ENCODE results near the gene ATP2A3.
A peak's percentile ranks its signal among the peaks of the same experiment; 100 is the strongest.
"Not testable (repeated sequence)": the region's sequence is repeated elsewhere in the genome, so short reads cannot be mapped to it uniquely, and the experiment has no call there.

Gene ATP2A3

DNA sequence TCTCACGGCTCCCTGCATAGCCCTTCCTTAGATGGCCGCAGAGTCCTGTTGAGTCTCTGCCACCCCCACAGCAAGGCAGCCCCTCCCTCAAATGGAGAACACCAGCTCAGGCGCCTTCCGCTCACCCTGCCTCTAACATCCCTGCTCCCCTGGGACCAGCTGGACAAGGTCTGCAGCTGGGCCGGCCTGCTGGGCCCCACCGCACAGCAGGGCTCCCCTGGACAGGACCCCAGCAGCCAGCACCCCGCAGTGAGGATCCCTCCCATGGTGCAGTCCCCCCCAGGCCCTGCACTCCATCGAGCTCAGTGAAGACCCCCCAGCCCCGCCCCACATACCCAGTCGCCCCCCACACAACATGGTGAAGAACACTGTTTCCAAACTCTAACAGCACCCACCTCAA is 10.2 kb downstream of the ATP2A3 start:
- DNase-seq: no peak

DNA sequence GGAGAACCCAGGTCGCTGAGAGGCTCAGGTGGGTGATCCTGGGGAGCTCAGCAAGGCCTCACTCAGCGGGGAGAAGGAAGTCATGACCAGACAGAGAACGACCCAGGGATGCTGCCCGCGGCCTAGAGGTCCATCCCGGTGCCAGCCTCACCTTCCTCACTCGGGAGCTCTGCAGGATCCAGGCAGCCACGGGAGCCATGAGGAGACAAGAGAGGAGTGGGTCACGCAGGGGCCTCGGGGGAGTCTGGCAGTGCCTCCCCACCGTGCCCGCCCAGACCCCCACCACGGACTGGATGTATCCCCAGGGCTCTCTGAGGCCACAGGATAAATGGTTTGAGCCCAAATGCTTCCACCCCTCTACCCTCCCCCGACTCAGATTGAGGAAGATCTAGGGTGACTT is 10.7 kb downstream of the ATP2A3 start:
- no peak for DNase-seq

DNA sequence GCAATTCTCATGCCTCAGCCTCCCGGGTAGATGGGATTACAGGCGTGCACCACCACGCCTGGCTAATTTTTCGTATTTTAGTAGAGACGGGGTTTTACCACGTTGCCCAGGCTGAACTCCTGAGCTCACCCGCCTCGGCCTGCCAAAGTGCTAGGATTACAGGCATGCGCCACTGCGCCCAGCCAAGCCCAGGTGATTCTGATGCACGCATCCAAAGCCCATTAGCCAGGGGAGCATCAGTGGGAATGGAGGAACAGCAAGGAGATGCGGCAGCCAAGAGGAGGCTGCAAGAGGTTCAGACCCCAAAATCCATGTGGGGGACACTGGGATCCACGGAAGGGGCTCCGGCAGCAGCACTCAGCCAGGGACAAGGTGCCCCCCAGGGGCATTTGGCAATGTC is 12.1 kb downstream of the ATP2A3 start:
- no peak for DNase-seq

DNA sequence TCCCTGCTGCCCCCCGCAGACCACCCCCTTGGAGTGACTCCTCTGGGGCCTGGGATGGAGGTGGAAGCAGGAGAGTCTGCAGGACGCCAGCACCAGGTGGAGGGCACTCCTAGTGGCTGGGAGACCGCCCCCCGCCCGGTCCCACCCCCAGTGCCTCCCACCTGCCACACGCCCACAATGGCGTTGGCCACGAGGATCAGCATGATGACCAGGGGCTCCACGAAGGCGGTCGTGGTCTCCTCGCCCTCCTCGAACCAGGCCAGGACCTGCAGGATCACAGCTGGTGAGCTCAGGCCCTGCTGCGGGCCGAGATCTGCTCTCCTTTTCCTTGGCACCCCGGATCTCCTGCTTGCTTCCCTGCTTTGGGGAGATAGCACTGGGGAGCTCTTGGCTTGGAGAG is 12.8 kb downstream of the ATP2A3 start:
- no peak for DNase-seq

DNA sequence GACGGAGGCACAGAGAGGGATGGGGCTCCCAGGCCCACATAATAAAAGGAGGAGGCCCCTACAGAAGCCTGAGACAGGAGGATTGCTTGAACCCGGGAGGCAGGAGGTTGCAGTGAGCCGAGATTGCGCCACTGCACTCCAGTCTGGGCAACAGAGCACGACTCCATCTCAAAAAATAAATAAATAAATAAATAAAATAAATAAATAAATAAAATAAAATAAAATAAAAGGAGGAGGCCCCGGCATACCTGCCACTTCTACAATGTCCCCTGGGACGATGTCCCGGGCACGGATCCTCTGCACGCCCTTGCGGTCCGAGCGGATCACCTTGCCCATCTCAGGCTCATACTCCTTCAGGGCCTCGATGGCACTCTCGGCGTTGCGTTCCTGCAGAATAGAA is 13.2 kb downstream of the ATP2A3 start:
- no peak for DNase-seq

DNA sequence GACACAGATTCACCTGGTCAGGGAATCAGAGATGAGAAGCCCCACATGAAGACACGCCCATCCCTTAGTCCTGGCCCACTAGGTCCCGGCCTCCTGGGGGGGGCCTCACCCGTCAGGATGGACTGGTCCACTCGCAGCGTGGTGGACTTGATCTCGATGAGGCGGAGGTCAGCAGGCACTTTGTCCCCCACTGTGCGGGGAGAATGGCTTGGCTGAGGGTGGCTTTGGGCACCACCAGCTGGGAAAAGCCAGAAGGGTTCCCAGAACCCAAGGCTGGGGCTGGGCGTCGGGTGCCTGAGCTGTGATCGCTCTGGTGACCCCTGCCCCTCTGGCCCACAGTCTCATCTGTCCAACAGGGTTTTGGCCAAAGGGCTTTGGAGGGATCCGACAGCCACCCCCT is 13.7 kb downstream of the ATP2A3 start:
- no peak for DNase-seq

DNA sequence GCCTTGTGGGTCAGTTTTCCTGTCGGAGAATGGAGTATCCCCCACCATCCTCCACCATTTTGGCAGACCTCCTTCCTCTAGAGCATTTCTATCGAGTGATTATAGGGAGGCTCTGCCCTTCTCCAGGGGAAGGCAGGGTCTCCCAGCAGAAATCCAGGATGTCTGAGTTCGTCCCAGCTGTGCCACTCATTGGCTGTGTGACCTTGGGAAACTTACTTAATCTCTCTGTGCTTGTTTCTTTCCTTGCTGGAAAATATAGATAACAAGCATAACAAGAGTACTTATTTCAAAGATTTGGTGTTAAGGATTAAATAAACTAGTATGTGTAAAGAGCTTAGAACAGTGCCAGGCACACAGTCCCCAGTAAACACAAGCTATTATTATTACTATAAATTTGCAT is 14.8 kb downstream of the ATP2A3 start:
- no peak for DNase-seq

DNA sequence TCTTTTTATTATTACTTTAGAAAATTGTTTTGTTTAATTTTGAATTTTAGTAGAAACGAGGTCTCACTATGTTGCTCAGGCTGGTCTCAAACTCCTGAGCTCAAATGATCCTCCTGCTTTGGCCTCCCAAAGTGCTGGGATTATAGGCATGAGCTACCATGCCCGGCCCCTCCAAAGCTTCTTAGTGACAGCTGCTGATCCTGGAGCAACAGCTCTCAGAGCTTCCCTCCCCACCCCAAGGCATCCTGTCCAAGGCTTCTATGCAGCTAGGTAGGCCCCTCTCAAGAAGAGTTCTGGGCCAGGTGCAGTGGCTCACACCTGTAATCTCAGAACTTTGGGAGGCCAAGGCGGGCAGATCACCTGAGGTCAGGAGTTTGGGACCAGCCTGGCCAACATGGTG is 15.7 kb downstream of the ATP2A3 start:
- DNase-seq: not testable (repeated sequence)

DNA sequence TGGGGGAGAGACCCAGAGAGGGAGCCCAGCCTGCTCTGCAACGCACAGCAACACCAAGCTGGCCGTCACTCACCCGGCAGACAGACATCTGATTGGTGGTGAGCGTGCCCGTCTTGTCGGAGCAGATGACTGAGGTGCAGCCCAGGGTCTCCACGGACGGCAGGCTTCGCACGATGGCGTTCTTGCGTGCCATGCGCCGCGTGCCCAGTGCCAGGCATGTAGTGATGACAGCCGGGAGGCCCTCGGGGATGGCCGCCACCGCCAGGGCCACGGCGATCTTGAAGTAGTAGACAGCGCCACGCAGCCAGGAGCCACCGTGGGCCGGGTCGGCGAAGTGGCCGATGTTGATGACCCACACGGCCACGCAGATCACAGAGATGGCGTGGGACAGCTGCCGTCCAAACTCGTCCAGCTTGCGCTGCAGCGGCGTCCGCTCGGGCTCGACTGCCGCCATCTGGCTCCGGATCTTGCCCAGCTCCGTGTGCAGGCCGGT is 16.9 kb downstream of the ATP2A3 start:
- DNase-seq: no peak

DNA sequence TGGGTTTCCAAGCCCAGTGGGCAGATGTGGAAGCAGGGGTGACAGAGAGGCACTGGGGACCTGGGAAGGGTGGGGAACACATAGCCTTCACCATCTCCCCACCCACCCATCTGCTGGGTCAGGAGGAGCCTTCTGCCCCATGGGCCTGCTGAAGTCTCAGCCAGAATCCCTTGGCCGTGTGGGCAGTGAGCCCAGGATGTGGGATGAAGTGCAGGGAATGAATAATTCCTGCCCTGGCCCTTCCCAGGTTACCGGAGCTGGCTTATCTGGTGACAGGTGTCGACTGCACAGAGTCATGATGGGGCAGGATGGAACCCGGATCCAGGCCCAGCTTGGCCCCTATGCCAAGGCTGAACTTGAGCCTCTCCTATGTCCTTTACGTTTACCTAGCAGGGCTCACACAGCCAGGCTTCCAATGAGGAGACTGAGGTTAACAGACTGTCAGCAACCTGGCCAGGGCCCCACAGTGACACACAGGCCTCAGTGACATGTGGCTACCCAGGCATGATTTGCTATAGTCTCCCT is 17.5 kb downstream of the ATP2A3 start:
- DNase-seq: no peak

DNA sequence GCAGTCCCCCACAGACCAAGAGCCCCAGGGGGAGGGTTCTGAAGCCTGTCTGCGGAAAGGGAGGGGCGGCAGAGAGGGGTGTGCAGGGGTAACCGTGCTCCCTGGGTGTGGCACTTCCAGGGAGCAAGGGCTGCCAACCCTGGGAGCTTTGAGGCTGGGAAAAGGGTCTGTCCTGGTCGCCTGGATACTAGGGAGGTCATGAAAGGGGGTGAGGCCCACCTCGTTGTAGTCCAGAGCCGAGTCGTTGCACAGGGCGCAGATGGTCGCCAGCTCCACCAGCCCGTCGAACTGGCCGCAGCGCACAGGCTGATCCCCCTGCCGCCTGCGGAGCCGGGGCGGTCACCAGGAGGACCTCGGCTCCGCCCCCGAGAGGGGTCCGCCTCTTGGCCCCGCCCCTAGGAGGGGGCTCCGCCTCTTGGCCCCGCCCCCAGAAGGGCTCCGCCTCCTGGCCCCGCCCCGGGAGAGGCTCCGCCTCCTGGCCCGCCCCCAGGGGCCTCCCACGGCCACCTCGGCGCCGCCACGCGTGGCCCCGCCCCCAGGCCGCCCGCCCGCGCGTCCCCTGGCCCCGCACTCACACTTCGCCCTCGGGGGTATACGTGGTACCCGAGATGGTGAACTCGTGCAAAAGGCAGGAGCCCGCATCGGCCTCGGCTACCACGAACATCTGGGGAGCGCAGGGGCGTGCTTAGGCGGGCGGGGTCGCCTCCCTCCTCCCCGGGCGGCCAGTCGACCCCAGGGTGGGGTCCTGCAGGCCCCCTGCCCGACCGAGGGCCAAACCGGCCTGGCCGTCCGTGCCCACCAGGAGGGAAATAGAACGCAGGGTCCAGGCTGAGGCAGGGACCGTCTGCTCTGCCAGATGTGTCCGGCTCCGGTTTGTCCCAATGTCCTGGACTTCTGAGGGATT is 19.5 kb downstream of the ATP2A3 start:
- DNase-seq: no peak

DNA sequence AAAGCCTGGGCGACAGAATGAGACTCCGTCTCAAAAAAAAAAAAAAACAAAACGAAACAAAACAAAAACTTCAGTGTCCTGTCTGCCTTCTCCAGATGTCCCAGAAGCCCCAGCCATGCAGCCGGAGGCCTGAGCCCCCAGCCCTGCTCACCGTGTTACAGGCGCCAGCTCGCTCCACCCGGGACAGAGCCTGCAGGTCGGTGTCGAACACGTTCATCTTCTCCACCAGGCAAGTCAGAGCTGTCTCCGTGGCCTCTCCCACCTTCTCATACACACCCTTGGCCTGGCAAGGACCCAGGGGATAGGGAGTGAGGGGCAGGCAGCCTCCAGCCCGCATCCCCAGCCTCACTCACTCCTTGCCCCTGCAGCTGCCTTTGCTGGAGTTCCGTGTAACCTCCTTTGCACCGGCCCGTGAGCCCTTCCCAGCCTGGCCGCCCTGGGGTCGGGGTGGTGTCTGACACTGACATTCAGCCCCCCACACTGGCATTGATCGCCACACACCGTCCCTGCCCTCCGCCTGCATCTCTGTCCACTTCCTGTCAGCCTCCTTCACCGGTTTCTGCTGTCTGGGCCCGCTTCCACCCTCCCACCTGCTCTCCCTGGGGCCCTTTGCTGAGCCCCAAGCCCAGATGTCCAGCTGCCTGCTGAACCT is 20.9 kb downstream of the ATP2A3 start:
- DNase-seq: no peak

DNA sequence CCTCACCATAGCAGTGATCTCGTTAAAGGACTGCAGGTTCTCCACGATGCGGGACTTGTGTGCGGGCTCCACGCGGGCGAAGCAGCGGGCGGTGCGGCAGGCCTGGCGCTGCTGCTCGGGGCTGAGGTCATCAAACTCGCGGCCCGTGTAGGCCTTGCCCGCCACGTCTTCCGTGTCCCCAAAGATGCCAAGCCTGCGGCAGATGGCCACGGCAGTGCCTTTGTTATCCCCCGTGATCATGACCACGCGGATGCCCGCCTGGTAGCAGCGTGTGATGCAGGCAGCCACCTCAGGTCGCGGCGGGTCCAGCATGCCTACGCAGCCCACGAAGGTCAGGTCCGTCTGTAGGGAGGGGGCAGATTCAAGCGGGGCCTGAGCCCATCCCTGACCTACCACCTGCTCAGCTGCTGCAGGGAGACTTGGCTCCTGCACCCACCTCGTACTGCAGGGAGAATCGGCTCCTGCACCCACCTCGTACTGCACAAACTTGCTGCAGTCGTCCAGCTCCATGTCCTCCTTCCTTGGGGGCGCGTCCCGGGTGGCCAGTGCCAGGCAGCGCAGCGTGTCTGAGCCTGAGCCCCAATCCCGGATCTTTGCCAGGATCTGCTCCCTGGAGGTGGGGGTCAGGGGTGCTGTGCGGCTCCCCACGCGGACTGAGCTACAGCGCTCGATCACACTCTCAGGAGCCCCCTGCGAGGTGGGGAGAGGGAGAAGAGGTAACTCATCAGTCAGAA is 23.1 kb downstream of the ATP2A3 start:
- no peak for DNase-seq

DNA sequence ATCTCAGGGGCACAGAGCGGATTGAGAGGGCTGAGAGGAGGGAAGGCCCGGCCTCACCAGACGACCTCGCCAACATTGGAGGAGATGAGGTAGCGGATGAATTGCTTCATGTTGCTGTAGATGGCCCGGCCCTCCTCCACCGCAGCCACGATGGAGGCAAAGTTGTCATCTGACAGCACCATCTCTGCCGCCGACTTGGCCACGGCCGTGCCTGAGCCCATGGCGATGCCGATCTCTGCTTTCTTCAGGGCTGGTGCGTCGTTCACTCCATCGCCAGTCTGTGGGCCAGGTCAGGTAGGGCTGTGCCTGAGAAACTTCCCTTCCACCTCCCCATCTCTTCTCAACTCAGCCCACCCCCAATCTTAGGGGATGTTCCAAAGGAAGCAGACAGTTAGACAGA is 26.9 kb downstream of the ATP2A3 start:
- DNase-seq: no peak

DNA sequence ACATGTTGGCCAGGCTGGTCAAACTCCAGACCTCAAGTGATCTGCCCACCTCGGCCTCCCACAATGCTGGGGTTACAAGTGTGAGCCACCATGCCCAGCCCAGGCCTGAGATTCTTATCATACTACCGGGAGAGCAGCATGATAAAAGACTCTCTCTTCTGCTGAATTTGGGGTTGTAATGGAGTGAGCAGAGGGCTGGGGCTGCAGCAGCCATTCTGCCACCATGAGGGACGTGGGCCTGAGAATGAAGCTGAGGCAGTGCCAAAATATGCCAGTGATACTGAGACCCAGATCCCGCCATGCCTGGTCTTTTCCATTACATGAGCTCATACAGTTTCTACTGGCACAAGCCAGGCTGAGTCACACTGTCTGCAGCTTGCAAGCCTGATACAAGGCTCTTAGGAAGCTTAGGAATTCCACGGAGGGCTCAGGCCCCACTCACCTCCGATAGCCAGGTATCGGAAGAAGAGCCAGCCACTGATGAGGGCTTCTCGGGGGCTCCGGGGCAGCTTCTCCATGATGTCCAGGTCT is 28.3 kb downstream of the ATP2A3 start:
- DNase-seq: no peak

DNA sequence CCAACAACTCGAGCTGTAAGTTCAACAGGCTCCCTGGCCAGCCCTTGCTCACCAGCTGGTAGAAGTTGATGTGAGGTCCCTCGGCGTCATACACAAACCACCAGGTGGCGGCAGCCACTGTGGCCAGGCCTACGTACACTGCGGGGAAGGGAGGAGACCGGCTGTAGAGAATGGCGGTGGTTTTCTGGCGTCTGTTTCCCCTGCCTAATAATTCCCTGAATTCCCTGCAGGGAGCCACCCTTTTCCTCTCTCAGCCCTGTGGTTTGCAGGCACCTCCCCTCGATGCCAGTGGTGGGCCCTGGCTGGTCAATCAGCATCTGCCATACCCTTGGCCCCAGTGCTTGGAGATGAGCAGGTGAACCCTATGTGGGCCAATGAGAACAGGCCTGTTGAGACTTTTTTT is 29.1 kb downstream of the ATP2A3 start:
- DNase-seq: peak; percentile 88

DNA sequence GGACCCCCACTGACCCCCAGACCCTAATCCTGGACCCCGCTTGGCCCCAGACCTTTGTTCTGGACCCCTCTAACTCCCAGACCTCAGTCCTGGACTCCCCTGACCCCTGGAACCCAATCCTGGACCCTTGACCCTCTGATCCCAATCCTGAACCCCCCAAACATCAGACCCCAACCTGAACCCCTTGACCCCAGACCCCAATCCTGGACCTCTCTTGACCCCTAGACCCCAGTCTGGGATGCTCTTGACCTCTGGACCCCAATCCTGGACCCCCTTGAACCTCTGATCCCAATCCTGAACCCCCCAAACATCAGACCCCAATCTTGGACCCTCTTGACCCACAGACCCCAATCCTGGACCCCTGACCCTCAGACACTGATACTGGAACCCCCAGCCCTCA is 34.5 kb downstream of the ATP2A3 start:
- no peak for DNase-seq

DNA sequence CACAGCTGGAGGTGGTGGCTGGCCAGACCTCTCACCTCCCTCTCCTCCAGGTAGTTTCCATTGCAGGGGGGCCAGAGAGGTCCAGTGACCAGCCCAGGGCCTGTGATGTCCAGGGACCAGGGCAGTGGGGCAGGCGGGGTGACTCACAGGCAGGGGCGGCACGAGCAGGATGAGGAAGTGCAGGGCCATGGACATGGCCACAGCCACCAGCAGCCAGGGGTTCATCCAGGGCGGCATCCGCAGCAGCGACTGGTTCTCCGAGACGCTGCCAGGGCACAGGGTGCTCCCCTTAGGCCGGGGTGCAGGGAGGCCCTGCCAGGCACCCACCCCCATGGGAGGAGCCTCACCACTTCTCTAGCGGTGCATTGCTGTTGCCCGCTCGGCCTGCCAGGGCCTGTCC is 35.1 kb downstream of the ATP2A3 start:
- DNase-seq: no peak

DNA sequence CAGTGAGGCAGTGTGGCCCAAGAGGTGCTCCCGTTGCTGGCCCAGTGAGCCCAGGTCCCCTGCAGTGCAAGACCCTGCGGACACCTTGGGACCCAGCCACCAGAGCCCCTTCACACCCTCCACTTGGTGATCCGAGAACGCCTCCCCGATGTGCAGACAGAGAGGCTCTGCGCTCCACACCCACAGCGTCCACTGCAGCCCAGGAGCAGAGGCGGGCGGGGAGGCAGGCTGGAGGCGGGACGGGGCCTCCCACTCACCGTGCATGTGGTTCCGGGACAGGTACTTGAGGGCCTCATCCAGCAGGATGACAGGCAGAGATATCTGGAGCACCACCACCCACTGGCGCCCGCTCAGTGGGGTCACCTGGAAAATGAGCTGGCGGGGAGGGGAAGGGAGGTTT is 35.8 kb downstream of the ATP2A3 start:
- no peak for DNase-seq

DNA sequence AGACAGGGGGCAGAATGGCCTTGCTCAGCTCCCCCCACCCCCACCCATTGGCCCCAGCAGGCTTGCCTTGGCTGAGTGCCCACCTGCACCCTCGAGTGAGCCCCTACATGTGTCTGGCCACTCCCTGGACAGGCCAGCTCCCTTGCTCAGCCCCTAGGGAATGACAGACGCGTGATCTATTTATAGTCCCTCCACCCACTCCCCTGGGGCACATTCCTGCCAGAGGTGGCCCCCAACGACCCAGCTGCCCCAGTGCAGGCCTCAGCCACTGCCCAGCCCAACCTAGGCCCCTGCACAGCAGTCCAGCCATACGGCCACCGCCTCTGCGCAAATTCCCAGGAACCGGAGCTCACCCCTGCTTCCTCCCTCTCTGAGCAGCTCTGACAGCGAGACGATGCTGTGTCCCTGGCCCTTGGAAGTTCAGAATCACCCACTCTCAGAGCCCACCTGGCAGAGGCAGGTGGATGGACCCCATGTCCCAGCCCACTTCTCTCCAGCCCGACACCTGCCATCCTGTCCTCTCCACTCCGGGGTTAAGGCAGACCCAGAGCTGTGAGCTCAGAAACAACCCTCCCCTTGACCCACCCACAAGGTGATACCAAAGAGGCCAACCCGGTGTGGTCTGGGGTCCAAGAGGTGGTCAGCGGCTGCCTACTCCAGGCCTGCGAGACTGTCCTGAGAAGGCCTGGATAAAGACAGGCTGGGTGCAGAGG is 36.5 kb downstream of the ATP2A3 start:
- no peak for DNase-seq

DNA sequence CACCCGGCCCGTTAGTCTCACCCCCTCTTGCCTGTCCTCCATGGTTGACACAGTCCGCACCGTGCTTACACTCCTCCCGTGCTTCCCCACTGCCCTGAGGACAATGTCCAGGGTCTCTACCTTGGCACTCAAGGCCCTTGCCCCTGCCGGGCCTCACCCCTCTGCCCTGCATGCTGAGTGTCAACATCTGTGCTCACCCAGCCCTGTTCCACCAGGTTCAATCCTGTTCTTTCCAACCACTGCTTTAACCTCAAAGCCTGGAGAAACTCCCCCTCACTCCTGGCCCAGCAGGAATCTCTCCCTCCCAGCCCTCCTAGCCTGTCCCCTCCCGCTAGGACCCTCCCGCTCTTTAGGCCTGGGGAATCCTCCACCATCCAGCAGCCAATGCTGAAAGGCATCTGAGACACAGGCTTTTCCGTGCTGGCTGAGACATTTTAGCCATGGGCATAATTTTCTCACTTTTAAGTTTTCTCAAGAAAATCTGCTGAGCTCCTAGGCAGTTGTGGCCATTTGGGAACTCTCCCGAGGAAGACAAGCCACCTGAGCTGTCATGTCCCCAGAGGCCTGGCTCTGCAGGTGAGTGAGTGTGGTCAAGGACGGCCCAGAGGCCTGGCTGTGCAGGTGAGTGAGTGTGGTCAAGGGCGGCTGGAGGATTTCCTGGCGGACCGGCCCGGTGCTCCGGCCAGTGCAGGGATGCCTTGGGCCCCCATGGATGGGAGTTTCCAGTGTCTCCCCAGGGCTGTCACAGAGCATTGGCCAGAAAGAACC is 37.2 kb downstream of the ATP2A3 start:
- DNase-seq: no peak

All from hematopoietic multipotent progenitor cell treated with erythropoietin and hydrocortisone succinate and interleukin-3 and kit ligand, for 8 days (in vitro differentiated cells).